Transverse colon (tissue), 3 donors: ENCODE data around the gene FMOD.

Experiments
- CTCF ChIP-seq, 5 experiments: fragments of 200-600 bp in 3 of 5; fragments of 450-650 bp in 2 of 5; sonication (generic) in 3 of 5; IDR thresholded peaks; 1 replicate in 2 of 5; 2 replicates in 3 of 5; pipeline ENCODE4 v1.5.1; 2016 to 2017; ENCODE audit warnings: antibody characterized with exemption in 5 of 5, inconsistent platforms in 3 of 5, mild to moderate bottlenecking in 2 of 5, moderate library complexity in 1 of 5
- POLR2A ChIP-seq: fragments of 450-650 bp; IDR thresholded peaks from one replicate; pipeline ENCODE4 v1.6.1; 2016; ENCODE audit warnings: antibody characterized with exemption, mild to moderate bottlenecking, moderate library complexity

- TF ChIP-seq CTCF (IDR thresholded peaks at IDR 0.05) (peak in 1 of 5 experiments; percentile 33), POLR2A (no peak)
These were observed 17.9 kb upstream of the FMOD start for GRCh38 chr1:203368624-203369451.
